Stimulated activated CD4-positive, alpha-beta T cell treated with anti-CD3 and anti-CD28 coated beads, Interleukin-2, amount 100 ng/mL, for 48 hours (primary cell): ENCODE results near the gene TPM1.

Experiments used
- DNase-seq, 2 donors: peaks; one replicate each; pipeline ENCODE4 v3.0.0-alpha.2; 2020

The TPM1 gene

GRCh38 chr15:63057468-63058345, 15.2 kb downstream of the TPM1 start:
- DNase-seq: no peak

- DNase-seq: no peak
These were observed 16.5 kb downstream of the TPM1 start for GRCh38 chr15:63059075-63059474.

GRCh38 chr15:63059573-63060216, 17.1 kb downstream of the TPM1 start:
- no peak for DNase-seq

- no peak for DNase-seq
These were observed 18.2 kb downstream of the TPM1 start for GRCh38 chr15:63060699-63061098.

GRCh38 chr15:63061975-63062374, 19.4 kb downstream of the TPM1 start:
- no peak for DNase-seq

GRCh38 chr15:63063164-63063756, 20.7 kb downstream of the TPM1 start:
- no peak for DNase-seq

- no peak for DNase-seq
These were observed 21.4 kb downstream of the TPM1 start for GRCh38 chr15:63063877-63064409.

GRCh38 chr15:63065262-63066221, 23.0 kb downstream of the TPM1 start:
- no peak for DNase-seq

GRCh38 chr15:63066272-63066671, 23.7 kb downstream of the TPM1 start:
- DNase-seq: no peak

- no peak for DNase-seq
These were observed 24.8 kb downstream of the TPM1 start for GRCh38 chr15:63067306-63067705.

- DNase-seq: no peak
These were observed 25.6 kb downstream of the TPM1 start for GRCh38 chr15:63067976-63068743.

GRCh38 chr15:63069616-63070090, 27.1 kb downstream of the TPM1 start:
- DNase-seq: no peak

GRCh38 chr15:63070681-63071129, 28.2 kb downstream of the TPM1 start:
- DNase-seq: no peak

- DNase-seq: no peak
These were observed 28.9 kb downstream of the TPM1 start for GRCh38 chr15:63071288-63071909.

- no peak for DNase-seq
These were observed 29.6 kb downstream of the TPM1 start for GRCh38 chr15:63072023-63072650.

- no peak for DNase-seq
These were observed 30.3 kb downstream of the TPM1 start for GRCh38 chr15:63072809-63073277.

GRCh38 chr15:63073497-63074172, 31.1 kb downstream of the TPM1 start:
- DNase-seq: no peak

- DNase-seq: no peak
These were observed 32.8 kb downstream of the TPM1 start for GRCh38 chr15:63075015-63075983.
